Measurements from ENCODE around the gene GSTT2B.

- no peak for TF ChIP-seq RAD21 (IDR thresholded peaks at IDR 0.05; ENCODE audit: low read depth)
- no peak for TF ChIP-seq MAX (IDR thresholded peaks at IDR 0.05)
- TF ChIP-seq CREB1 (IDR thresholded peaks at IDR 0.05; ENCODE audit: low read depth) = no peak
- no peak for TF ChIP-seq EP300 (IDR thresholded peaks at IDR 0.05; ENCODE audit: borderline replicate concordance)
- no peak for TF ChIP-seq NFIC (IDR thresholded peaks at IDR 0.05)
- no peak for TF ChIP-seq TCF12 (IDR thresholded peaks at IDR 0.05; ENCODE audit: low read depth)
- no peak for TF ChIP-seq TAF1 (IDR thresholded peaks at IDR 0.05; ENCODE audit: low read depth)
Measured at GRCh38 chr22:23997092-23997491, 36.1 kb upstream of the GSTT2B start.
